Stimulated activated naive CD8-positive, alpha-beta T cell treated with anti-CD3 and anti-CD28 coated beads, Interleukin-15, Interleukin-2, amounts not matched to agents 100 ng/mL and 50 ng/mL, for 24 hours (primary cell): ENCODE results near the gene TMEM107.

Experiments used
- H3K27ac Mint-ChIP-seq: one replicate; pipeline ENCODE4 v1.8.0; 2021; ENCODE audit warnings: mild to moderate bottlenecking, mixed read lengths
- H3K27me3 Mint-ChIP-seq: one replicate; pipeline ENCODE4 v1.8.0; 2021; ENCODE audit warnings: mixed read lengths
- H3K36me3 Mint-ChIP-seq: one replicate; pipeline ENCODE4 v1.8.0; 2021; ENCODE audit warnings: low read depth, mixed read lengths
- H3K4me1 Mint-ChIP-seq: one replicate; pipeline ENCODE4 v1.8.0; 2021; ENCODE audit warnings: low read depth, mixed read lengths
- H3K4me3 Mint-ChIP-seq: one replicate; pipeline ENCODE4 v1.8.0; 2021; ENCODE audit warnings: mild to moderate bottlenecking, mixed read lengths
- H3K9me3 Mint-ChIP-seq: one replicate; pipeline ENCODE4 v1.8.0; 2021; ENCODE audit warnings: mixed read lengths

Gene TMEM107

DNA sequence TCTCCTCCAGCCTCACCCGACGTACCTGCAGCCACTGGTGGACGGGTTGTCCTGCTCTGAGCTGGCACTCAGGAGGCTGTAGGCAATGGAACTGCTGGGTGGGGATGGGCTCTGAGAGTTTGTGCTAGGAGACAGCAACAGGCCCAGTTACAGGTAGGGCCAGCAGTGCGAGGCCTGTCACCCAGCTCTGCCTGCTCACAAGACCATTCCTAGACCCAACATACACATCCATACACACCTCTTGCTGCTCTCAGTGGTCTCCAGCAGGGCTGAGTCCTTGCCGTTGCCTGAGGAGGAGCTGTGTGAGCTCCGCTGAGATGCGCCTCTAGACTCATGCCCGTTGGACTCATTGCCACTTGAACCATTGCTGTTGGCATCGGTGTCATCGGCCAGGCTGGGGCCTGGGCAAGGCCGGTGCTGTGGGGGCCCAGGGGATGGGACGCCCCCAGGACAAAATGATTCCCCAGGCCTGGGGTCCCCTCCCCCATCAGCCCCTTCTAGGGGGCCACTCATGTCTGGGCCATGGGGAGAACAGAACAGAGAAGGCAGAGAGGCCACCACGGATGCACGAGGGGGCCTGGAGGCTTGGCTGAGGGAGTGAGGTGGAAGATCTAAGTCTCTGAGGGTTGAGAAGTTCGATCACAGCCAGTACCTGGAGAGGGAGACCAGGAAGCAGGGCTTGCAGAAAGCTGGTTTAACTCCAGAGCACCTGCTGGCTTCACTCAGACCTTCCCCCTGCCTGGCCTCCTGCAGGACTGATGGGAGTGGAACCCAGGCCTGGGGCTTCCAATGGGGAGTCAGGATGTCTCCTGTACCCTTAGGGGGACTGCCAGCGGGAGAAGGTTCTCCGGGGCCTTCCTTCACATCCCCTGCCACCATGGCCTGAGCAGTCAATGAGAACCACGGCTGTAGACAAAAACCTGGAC is 25.7 kb downstream of the TMEM107 start:
- H3K27ac Mint-ChIP-seq, result peak overlapping the region; percentile 71
- H3K9me3 Mint-ChIP-seq, result no peaks in the 10 kb centered on the region
- H3K4me1 Mint-ChIP-seq, result peaks cover 19% of the 10 kb centered on the region
- peaks cover 36% of the 10 kb centered on the region for H3K36me3 Mint-ChIP-seq
- peak overlapping the region; percentile 93 for H3K4me3 Mint-ChIP-seq
- no peaks in the 10 kb centered on the region for H3K27me3 Mint-ChIP-seq

DNA sequence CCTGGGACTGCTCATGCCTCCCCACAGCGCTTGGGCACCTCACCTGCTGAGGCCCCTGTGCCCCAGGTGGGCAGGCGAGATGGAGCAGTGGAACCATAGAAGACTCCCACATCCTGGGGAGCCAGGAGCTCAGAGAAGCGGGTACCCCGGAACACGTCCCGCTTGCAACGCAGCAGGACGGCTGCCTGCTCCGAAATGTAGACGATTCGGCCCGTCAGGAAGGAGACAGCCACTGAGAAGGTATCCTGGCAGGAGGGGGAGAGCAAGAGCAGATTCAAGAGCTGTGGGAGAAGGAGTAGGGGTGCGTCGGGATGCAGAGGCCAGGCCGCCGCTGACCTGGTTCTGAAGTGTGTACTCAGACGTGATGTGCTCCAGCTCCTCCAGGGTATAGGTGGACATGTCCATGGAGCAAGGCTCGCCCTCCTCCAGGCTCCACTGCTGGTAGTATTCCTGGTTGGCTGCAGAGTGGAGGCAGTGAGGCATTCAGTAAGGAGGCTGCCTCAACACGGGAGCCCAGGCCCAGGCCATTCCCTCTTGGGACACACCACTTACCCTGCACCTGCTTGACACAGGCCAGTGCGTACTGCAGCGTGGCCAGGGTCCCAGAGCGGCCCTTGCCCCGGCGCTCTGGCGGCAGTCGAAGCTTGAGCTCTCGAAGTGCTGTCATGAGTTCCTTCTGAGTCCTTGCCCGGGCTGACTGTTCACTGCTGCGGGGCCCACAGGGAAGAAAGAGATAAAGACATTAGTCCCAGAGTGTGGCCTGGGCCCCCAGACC is 26.6 kb downstream of the TMEM107 start:
- Mint-ChIP-seq H3K27me3 (no peaks in the 10 kb centered on the region), H3K36me3 (peaks cover 37% of the 10 kb centered on the region), H3K9me3 (no peaks in the 10 kb centered on the region), H3K4me3 (peak overlapping the region; percentile 93), H3K27ac (no peak overlapping the region), H3K4me1 (peaks cover 19% of the 10 kb centered on the region)

DNA sequence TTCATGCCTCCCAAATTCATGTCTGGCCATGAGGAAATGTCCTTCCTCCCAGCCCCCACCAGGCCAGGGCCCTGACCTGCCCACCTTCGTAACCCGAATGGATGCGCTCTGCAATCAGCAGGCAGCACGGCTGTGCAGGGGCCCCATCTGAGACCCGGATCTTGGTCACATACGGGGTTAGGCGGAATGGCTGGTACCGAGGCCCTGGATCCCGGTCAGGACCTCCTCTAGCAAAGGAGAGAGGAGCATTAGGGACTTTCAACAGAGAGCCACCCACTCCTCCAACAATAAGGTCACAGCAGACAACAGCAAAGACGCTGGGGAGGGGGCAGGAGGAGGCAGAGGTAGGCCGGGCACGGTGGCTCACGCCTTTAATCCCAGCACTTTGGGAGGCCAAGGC is 27.6 kb downstream of the TMEM107 start:
- Mint-ChIP-seq H3K36me3 (peaks cover 37% of the 10 kb centered on the region), H3K9me3 (no peaks in the 10 kb centered on the region), H3K27me3 (no peaks in the 10 kb centered on the region), H3K4me3 (no peak overlapping the region), H3K4me1 (peaks cover 19% of the 10 kb centered on the region), H3K27ac (no peak overlapping the region)

DNA sequence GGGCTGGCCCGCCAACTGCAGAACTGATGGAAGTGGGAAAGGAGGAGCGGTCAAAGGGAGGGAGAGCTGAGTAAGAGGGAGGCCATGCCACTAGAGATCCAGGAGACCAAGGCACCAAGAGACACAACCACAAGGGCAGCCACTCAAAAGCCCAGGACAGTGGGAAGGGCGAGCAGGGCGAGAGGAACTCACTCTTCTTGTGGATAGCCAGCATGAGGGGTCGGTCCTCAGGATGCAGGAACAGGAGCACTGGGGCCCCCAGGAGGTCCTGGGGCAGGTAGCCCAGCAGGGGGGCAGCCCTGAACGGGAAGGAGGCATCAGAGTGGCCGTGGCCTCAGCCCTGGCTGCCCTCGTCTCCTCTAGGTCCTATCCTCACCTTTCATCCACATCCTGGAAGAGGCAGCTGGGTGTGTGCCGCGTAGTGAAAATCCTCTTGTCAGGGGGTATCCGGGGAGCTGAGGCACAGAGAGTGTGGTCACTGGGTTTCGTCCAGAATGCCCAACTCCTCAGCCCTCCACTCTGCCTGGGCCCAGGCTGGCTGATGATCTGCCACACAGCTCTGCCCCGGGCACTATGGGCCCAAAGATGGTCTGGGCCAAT is 28.3 kb downstream of the TMEM107 start:
- H3K27ac Mint-ChIP-seq, result no peak overlapping the region
- no peak overlapping the region for H3K4me3 Mint-ChIP-seq
- H3K27me3 Mint-ChIP-seq, result no peaks in the 10 kb centered on the region
- H3K4me1 Mint-ChIP-seq, result peaks cover 19% of the 10 kb centered on the region
- peaks cover 37% of the 10 kb centered on the region for H3K36me3 Mint-ChIP-seq
- H3K9me3 Mint-ChIP-seq, result no peaks in the 10 kb centered on the region

DNA sequence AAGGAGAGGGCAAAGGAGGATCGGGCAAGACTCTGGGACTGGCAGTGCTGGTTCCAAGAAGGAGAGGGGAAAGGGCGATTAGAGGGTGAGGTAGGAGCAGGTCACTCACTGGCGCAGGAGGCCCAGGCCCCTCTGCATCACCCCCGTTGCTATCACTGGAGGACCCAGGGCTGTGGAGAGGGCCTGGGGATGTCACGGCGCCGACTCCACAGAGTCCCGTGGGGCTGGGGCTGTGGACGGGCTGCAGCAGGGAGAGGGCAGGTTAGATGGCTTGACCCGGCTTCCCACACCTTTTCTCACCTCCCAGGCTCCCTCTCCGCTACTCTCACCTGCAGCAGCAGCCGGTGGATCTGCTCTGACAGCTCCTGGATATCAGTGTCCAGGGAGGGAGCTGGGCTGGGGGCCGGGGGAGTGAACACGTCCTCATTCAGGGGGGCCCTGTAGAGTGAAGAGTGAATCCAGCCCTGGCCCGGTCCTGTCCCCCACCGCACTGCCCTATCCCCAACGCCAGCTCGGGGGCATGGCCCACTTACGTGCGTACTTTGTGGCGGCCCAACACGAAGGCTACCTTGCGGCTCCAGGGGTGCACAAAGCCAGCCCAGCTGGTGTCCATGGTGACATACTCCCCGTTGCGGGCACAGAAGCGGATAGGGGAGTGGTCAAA is 28.9 kb downstream of the TMEM107 start:
- Mint-ChIP-seq H3K4me3 (no peak overlapping the region), H3K27ac (no peak overlapping the region), H3K4me1 (peaks cover 19% of the 10 kb centered on the region), H3K36me3 (peaks cover 37% of the 10 kb centered on the region), H3K9me3 (no peaks in the 10 kb centered on the region), H3K27me3 (no peaks in the 10 kb centered on the region)

DNA sequence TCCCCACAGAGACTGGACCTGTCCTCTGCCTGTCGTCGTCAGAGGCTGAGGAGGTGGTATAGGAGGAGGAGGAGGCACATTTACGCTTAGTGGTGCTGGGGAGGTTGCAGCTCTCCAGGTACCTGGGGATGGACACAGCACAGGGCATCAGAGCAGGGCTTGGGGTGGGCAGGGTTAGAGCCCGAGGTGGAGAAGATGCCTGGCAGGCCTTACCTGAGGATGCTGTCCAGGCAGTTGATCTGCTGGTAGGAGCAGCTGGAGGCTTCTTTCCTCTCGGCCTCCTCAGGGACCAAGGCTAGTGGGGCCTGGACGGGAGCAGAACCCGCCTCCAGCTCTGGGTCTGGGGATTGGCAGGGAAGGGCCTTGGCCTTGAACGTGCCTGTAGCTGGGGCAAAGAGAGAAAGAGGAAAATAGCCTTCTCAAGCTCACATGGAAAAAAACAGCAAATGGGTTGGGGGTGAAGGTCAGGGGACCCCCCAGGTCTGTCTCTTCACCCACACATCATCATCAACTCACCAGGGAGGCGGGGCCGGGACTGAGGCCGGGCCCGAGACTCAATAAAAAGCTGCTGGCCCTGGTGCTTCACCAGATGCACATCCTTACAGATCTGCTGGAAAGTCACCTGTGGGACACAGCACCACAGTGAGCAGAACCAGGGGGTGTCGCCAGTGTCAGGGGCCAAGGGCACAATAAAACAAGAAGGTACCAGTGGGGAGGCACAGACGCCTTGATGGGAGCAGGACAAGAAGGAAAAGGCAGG is 29.6 kb downstream of the TMEM107 start:
- H3K27me3 Mint-ChIP-seq, result no peaks in the 10 kb centered on the region
- peaks cover 17% of the 10 kb centered on the region for H3K4me1 Mint-ChIP-seq
- H3K36me3 Mint-ChIP-seq, result peaks cover 40% of the 10 kb centered on the region
- no peak overlapping the region for H3K4me3 Mint-ChIP-seq
- H3K9me3 Mint-ChIP-seq, result no peaks in the 10 kb centered on the region
- peak overlapping the region; percentile 41 for H3K27ac Mint-ChIP-seq

DNA sequence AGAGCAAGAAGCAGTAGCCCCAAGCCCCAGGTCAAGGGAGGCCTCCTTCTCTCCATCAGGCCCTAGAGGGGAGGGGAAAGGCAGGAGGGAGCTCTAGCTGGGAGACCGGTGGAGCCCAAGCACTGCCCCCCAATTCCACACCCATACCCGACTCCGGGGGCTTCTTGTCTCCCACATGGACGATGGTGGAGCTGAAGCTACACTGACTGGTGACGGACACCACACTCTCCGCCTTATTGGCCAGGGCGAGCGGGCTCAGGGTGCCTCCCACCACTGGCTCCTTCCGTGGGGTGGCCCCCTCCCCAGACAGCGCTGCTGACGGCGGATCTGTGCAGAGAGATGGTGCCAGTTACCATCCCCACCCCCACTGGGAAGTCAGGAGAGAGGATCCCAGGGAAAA is 30.4 kb downstream of the TMEM107 start:
- Mint-ChIP-seq H3K9me3 (no peaks in the 10 kb centered on the region), H3K27me3 (no peaks in the 10 kb centered on the region), H3K27ac (peak overlapping the region; percentile 41), H3K4me1 (peaks cover 11% of the 10 kb centered on the region), H3K36me3 (peaks cover 47% of the 10 kb centered on the region), H3K4me3 (no peak overlapping the region)

DNA sequence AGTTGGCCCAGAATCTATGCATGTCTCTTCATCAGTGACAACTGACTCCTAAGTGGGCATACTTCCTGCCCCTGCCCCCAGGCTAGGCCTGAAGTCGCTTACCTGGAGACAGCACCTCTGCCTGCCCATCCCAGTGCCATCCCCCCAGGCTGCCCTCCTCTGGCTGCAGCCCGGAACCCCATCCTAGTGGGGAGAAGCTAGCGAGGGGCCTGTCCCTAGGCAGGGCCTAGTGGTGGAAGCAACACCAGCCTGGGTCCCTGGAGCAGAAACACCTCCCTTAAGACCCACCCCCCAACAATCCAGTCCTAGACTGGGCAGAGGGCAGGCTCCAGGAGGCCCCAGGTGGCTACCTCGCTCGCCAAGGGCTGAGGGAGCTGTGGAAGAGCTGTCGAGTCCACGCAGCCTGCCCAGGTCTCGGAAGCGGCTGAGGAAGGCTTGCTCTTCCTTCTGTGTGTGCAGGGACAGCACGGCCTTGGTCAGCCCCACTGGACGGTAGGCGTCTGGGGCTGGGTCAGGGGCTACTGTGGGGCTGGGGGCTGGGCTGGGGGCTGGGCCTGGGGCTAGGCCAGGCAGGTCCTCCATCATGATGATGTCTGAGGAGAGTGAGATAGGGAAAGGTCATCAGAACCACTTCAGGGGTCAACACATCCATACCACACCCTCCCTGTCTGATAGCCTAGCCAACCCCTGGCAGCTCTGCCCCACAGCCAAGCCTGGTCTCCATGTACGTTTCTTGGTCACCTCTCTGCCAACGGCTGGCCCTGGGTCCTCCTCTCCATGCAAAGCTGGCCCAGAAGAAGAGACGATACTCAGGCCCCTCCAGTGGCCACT is 31.6 kb downstream of the TMEM107 start:
- Mint-ChIP-seq H3K36me3 (peaks cover 46% of the 10 kb centered on the region), H3K9me3 (no peaks in the 10 kb centered on the region), H3K27ac (no peak overlapping the region), H3K4me3 (no peak overlapping the region), H3K4me1 (peaks cover 4% of the 10 kb centered on the region), H3K27me3 (no peaks in the 10 kb centered on the region)

DNA sequence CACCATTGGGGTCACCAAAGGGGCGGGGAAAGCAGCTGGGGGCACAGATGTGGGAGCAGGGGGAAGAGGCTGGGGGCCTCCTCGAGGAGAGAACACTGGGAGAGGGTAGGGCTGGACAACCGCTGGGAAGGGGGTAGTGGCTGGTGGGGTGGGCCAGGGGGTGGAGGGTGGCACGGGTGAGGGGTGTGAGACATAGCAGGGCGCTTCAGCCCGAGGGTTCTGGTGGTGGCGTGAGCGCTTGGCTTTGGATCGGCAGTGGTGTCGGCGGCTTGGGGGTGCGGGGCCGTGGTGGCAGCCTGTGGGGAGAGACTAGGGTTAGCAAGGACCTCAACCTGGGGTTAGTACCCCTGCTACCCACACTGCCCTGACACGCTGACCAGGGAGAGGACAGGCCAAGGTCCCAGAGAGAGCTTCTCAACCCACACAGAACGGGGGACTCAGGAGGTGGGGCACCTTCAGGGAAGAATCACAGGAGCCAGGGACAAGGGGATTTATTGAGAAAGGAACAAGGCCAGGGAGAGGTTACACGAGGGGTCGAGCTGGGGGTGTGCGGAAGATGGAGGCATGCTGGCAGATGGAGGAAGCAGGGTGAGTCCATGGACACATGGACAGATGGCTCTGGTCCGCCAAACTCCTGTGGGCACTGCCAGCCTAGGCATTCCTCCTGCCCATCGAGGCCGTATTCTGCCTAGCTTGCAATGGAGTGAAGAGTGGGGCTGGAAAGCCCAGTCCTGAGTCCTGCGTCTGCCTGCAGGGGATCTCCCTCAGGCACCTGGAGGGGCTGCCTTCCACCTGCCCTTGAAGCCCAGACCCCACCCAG is 32.4 kb downstream of the TMEM107 start:
- Mint-ChIP-seq H3K36me3 (peaks cover 39% of the 10 kb centered on the region), H3K27ac (no peak overlapping the region), H3K4me1 (peaks cover 4% of the 10 kb centered on the region), H3K27me3 (no peaks in the 10 kb centered on the region), H3K4me3 (no peak overlapping the region), H3K9me3 (no peaks in the 10 kb centered on the region)

DNA sequence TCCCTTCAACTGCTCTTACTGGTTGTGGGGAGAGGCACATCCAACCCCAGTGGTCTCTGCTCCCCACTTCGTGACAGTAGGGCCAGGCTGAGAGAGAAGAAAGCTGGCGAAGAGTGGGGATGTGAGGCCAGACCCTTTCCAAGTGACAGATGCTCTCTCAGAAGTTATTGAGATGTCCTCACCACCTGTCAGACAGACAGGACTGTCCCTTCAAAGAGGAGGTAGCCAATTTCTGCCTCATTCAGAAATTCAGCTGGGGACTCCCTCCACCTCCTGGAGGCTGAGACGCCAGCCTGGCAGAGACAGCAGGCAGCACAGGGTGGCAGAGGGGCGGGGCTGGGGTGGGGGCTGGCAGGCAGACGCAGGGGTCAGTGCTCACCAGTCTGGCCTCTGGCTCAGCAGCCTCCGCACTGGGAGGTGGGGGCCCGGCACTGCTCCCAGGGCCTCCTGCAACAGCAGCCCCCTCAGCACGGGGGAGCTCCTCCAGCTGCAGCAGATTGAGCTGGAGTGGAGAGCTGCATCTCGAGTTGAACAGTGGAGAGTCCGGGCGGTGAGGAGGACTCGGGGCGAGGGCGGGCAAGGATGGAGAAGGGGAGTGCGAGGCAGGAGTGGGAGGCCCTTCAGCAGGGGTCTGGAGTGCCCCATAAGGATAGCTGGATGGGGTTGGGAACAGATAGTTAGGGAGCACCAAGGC is 33.1 kb downstream of the TMEM107 start:
- Mint-ChIP-seq H3K4me1 (peaks cover 4% of the 10 kb centered on the region), H3K9me3 (no peaks in the 10 kb centered on the region), H3K36me3 (peaks cover 32% of the 10 kb centered on the region), H3K27me3 (no peaks in the 10 kb centered on the region), H3K27ac (no peak overlapping the region), H3K4me3 (no peak overlapping the region)

DNA sequence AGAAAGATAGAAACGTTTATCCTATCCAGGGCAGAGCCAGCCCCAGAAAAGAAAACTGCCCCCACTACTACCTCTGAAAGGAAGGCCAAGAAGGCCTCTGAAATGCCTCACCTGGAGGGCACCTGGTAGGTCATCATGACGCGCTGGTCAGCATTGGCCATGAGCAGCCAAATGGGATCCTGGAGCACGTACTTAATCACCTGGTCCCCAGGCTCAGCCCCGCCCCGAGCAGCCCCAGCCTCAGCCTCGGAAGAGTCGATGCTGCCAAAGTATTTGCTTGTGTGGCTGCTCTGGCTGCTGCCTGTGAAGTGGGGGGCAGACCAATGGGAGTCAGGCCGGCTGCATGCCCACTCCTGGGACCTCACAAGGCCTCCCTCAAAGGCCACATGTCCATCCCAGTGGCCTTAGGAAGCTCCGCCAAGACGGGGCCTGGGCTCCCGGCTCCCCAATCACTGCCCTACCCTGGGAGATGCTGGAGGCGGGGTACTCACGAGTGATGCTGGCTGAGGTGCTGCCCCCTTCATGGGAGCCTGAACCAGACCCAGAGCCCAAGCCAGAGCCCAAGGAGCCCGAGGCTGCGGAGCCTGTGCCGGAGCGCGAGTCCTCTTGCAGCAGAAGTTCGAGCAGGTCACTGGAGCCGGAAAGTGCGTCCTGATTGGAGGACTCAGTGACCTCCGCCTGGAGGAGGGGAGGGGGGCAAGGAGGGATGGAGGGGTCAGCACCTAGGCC is 33.9 kb downstream of the TMEM107 start:
- no peaks in the 10 kb centered on the region for H3K27me3 Mint-ChIP-seq
- H3K9me3 Mint-ChIP-seq, result no peaks in the 10 kb centered on the region
- H3K4me1 Mint-ChIP-seq, result peaks cover 4% of the 10 kb centered on the region
- no peak overlapping the region for H3K27ac Mint-ChIP-seq
- H3K36me3 Mint-ChIP-seq, result peaks cover 27% of the 10 kb centered on the region
- H3K4me3 Mint-ChIP-seq, result no peak overlapping the region

DNA sequence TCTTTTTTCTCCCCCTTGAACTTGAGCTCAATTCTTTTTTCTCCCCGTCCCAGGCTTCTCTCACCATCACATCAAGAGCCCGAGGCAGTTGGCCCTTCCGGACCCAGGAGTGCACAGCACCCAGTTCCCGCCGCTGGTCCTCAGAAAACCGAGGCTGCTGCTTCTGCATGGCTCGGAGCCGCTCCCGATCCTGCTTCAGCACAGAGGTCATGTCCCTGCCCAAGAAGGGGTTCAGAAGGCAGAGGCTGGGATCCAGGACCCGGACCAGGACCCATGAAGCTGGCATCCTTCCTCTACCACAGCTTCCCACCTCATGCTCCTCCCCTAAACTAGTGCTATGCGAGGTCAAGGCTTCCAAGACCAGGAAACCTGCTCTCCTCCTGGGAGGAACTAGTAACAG is 34.4 kb downstream of the TMEM107 start:
- Mint-ChIP-seq H3K9me3 (no peaks in the 10 kb centered on the region), H3K27ac (no peak overlapping the region), H3K4me1 (peaks cover 5% of the 10 kb centered on the region), H3K27me3 (peaks cover 1% of the 10 kb centered on the region), H3K4me3 (no peak overlapping the region), H3K36me3 (peaks cover 24% of the 10 kb centered on the region)
